ENCODE data around the gene FA2H. TPM values are rescaled to one million over a fixed set of nuclear protein-coding genes. Genes with fewer than 3 reads are reported as not detected.

Gene FA2H
- total RNA-seq, 4 donors from 2014 or later: not detected

DNA sequence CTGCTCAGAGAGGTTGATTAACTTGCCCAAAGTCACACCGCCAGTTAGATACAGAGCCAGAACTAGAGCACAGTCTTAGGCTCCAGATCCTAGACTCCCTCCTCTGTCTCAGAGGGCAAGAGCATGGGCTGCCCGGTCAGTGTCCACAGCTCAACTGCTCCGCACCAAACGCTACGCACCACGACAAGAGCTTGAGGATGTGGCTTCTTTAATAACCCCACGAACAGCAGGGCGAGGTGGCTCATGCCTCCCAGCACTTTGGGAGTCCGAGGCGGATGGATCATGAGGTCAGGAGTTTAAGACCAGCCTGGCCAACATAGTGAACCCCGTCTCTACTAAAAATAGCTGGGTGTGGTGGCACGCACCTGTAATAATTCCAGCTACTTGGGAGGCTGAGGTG is 21.4 kb downstream of the FA2H start:
- H3K36me3 ChIP-seq: no peaks in the 10 kb centered on the region
- no peak for DNase-seq
- no peak for TF ChIP-seq POLR2A (IDR thresholded peaks at IDR 0.05)
- TF ChIP-seq, protein P1, sequence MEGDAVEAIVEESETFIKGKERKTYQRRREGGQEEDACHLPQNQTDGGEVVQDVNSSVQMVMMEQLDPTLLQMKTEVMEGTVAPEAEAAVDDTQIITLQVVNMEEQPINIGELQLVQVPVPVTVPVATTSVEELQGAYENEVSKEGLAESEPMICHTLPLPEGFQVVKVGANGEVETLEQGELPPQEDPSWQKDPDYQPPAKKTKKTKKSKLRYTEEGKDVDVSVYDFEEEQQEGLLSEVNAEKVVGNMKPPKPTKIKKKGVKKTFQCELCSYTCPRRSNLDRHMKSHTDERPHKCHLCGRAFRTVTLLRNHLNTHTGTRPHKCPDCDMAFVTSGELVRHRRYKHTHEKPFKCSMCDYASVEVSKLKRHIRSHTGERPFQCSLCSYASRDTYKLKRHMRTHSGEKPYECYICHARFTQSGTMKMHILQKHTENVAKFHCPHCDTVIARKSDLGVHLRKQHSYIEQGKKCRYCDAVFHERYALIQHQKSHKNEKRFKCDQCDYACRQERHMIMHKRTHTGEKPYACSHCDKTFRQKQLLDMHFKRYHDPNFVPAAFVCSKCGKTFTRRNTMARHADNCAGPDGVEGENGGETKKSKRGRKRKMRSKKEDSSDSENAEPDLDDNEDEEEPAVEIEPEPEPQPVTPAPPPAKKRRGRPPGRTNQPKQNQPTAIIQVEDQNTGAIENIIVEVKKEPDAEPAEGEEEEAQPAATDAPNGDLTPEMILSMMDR (IDR thresholded peaks at IDR 0.05): no peak
- no peaks in the 10 kb centered on the region for H3K4me1 ChIP-seq
- intact Hi-C loops (cut with DNase I; ENCODE audit: low total_unique reads): no loop called here
- H3K4me3 ChIP-seq: no peak overlapping the region
- H3K9me3 ChIP-seq: no peaks in the 10 kb centered on the region
- no peaks in the 10 kb centered on the region for H3K27me3 ChIP-seq
- no peak overlapping the region for H3K27ac ChIP-seq

DNA sequence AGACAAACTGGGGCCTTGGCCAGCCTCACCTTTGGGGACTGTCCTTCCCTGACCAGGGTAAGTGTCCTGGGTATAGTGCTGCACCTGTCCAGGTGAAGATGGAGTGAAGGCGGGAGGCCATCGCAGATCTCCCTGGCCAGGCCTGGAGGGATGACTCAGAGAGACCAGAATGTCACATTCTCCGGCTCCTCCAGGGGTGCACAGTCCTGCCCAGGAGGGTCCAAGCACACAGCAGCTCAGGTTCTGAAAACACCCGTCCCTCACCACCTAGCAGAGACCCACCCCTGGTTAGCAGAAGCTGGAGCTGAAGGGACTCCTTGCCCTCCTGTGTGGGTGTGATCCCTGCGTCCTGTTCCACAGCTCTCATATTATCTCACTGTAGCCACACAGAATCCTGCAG is 21.9 kb downstream of the FA2H start:
- no peaks in the 10 kb centered on the region for H3K27me3 ChIP-seq
- no peaks in the 10 kb centered on the region for H3K4me1 ChIP-seq
- H3K27ac ChIP-seq: no peak overlapping the region
- TF ChIP-seq, protein P1 (IDR thresholded peaks at IDR 0.05): no peak
- TF ChIP-seq POLR2A (IDR thresholded peaks at IDR 0.05): no peak
- DNase-seq: no peak
- no peaks in the 10 kb centered on the region for H3K9me3 ChIP-seq
- no peaks in the 10 kb centered on the region for H3K36me3 ChIP-seq
- intact Hi-C loops (cut with DNase I; ENCODE audit: low total_unique reads): no loop called here
- H3K4me3 ChIP-seq: no peak overlapping the region

DNA sequence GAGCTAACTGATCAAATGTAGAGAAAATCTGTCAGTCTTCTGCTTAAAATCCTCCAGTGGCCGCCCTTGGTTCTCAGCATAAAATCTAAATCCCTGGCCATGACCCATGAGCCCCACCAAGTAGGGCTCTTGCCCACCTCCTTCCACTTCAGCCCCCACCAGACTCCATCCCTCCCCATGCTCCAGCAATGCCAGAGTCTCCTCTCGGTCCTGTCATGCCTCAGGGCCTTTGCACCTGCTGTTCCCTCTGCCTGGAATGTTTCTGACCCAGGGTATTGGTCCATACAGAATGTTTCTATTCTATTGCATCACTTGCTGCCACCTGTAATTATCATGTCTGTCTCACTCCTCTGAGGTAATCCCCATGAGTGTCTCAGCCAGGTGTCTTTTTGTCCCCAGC is 22.4 kb downstream of the FA2H start:
- H3K4me3 ChIP-seq: no peak overlapping the region
- H3K9me3 ChIP-seq: no peaks in the 10 kb centered on the region
- H3K27ac ChIP-seq: no peak overlapping the region
- H3K27me3 ChIP-seq: no peaks in the 10 kb centered on the region
- intact Hi-C loops (cut with DNase I; ENCODE audit: low total_unique reads): no loop called here
- no peak for TF ChIP-seq POLR2A (IDR thresholded peaks at IDR 0.05)
- TF ChIP-seq, protein P1 (IDR thresholded peaks at IDR 0.05): no peak
- H3K4me1 ChIP-seq: no peaks in the 10 kb centered on the region
- no peaks in the 10 kb centered on the region for H3K36me3 ChIP-seq
- DNase-seq: no peak

DNA sequence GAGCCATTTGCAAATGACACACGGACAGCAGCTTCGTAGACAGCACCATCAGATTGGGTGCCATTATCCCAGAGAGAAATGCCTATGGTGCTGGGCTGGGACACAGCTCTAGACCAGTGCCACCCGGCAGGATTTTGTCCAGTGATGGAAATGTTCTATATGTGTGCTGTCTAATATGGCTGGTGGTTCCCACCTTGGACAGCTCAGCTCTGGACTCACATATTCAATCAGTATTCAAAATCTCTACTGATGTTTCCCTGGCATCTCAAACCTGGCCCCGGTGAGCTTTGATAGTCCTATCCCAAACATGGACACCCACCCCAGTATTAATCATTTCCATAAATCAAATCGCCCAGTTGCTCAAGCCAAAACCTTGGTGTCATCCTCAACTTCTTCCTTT is 23.0 kb downstream of the FA2H start:
- intact Hi-C loops (cut with DNase I; ENCODE audit: low total_unique reads): no loop called here
- Histone ChIP-seq H3K27me3 (no peaks in the 10 kb centered on the region), H3K4me3 (no peak overlapping the region), H3K9me3 (no peaks in the 10 kb centered on the region), H3K36me3 (no peaks in the 10 kb centered on the region), H3K4me1 (no peaks in the 10 kb centered on the region), H3K27ac (no peak overlapping the region)
- TF ChIP-seq, protein P1 (IDR thresholded peaks at IDR 0.05): no peak
- TF ChIP-seq POLR2A (IDR thresholded peaks at IDR 0.05): no peak
- no peak for DNase-seq

DNA sequence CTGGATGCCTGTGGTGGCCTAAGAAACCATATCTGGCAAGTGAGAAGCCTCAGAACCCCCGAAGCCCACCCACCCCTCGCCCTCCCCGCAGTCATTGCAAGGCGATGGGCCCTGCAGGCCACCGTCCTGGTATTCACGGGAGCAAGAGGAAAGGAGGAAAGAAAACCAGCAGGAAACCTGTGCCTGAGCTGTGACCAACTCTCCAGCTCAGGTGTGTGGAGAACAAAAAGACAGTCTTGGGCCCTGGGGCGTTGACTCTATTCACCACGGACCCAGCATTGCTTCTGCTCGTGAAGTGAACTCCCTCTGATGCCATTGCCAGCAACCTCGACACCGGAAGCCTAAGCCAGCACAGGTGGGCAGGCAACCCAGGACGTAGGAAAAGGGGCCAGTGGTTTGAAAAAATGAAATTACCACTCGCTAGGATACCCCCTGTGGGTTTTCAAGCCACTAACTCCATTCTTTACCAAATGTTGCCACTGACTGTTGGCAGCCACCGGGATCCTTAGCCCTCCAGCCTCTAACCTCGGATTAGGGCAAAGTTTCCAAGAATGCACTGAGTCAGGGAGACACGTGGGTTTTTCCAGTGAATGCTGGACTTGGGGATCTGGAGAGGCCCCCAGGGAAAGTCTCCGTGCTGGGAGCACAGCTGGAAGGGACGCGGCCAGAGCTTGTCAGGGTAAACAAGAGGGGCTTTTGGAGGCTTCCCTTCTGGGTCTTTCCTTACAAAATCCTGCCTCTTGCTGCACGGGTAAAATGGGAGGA is 25.1 kb downstream of the FA2H start:
- Histone ChIP-seq H3K4me3 (no peak overlapping the region), H3K27ac (no peak overlapping the region), H3K27me3 (no peaks in the 10 kb centered on the region), H3K9me3 (no peaks in the 10 kb centered on the region), H3K36me3 (no peaks in the 10 kb centered on the region), H3K4me1 (no peaks in the 10 kb centered on the region)
- no peak for DNase-seq
- TF ChIP-seq POLR2A (IDR thresholded peaks at IDR 0.05): no peak
- TF ChIP-seq, protein P1 (IDR thresholded peaks at IDR 0.05): no peak
- intact Hi-C loops (cut with DNase I; ENCODE audit: low total_unique reads): no loop called here
